ENCODE data around the gene ZNF611. TPM values are rescaled to one million over a fixed set of nuclear protein-coding genes. Genes with fewer than 3 reads are reported as not detected.

ZNF611 gene
- total and polyA plus RNA-seq, 9 of the 15 experiments (the other 6 are each of a cell fraction or from before 2014, with no cell fraction given) = 3.7 to 29.6 (median 12.8) TPM

- TF ChIP-seq GABPB2 (CRISPR knock-in tag; conservative IDR thresholded peaks at IDR 0.05) (no peak), ZBTB12 (CRISPR knock-in tag; IDR thresholded peaks at IDR 0.05) (no peak), POLR2G (IDR thresholded peaks at IDR 0.05; ENCODE audit: low read depth, low read length) (peak; percentile 75), NCOA4 (IDR thresholded peaks at IDR 0.05; ENCODE audit: partially characterized antibody) (no peak), FOXP1 (CRISPR knock-in tag; IDR thresholded peaks at IDR 0.05) (no peak), ZNF24 (IDR thresholded peaks at IDR 0.05) (no peak), GABPA (tag; conservative IDR thresholded peaks at IDR 0.05; ENCODE audit: low read depth) (peak; percentile 79), NFXL1 (CRISPR knock-in tag; IDR thresholded peaks at IDR 0.05) (no peak), ZNF444 (CRISPR knock-in tag; IDR thresholded peaks at IDR 0.05) (no peak), NUFIP1 (IDR thresholded peaks at IDR 0.05; ENCODE audit: partially characterized antibody) (no peak), SRSF1 (IDR thresholded peaks at IDR 0.05; ENCODE audit: low read depth, low read length) (no peak), NR2F6 (CRISPR knock-in tag; IDR thresholded peaks at IDR 0.05) (no peak), PHF8 (IDR thresholded peaks at IDR 0.05; ENCODE audit: borderline replicate concordance, low read length) (peak; percentile 69; the same call in 1 of the 2 replicates), SETDB1 (IDR thresholded peaks at IDR 0.05; ENCODE audit: low read length) (no peak), BRCA1 (IDR thresholded peaks at IDR 0.05) (no peak), BRCA1 (CRISPR knock-in tag; IDR thresholded peaks at IDR 0.05) (no peak), RUNX1 (IDR thresholded peaks at IDR 0.05; ENCODE audit: low read depth) (no peak), ZNF124 (CRISPR knock-in tag; IDR thresholded peaks at IDR 0.05) (no peak), L3MBTL2 (IDR thresholded peaks at IDR 0.05) (peak; percentile 54; the same call in 1 of the 2 replicates), HIVEP1 (CRISPR knock-in tag; IDR thresholded peaks at IDR 0.05) (no peak), ZNF75A (CRISPR knock-in tag; IDR thresholded peaks at IDR 0.05) (no peak), ETS1 (conservative IDR thresholded peaks at IDR 0.05; ENCODE audit: control insufficient read depth, low read depth, low read length) (no peak), JUN (IDR thresholded peaks at IDR 0.05; ENCODE audit: borderline replicate concordance, low read depth, low read length) (no peak), JUN (CRISPR knock-in tag; IDR thresholded peaks at IDR 0.05; ENCODE audit: borderline replicate concordance) (no peak), POLR3A (IDR thresholded peaks at IDR 0.05; ENCODE audit: borderline replicate concordance, extremely low read depth, insufficient read depth, insufficient read length) (no peak)
- TF ChIP-seq, protein P1, sequence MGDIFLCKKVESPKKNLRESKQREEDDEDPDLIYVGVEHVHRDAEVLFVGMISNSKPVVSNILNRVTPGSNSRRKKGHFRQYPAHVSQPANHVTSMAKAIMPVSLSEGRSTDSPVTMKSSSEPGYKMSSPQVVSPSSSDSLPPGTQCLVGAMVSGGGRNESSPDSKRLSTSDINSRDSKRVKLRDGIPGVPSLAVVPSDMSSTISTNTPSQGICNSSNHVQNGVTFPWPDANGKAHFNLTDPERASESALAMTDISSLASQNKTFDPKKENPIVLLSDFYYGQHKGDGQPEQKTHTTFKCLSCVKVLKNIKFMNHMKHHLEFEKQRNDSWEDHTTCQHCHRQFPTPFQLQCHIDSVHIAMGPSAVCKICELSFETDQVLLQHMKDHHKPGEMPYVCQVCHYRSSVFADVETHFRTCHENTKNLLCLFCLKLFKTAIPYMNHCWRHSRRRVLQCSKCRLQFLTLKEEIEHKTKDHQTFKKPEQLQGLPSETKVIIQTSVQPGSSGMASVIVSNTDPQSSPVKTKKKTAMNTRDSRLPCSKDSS (IDR thresholded peaks at IDR 0.05; ENCODE audit: low read depth, partially characterized antibody) = no peak
- TF ChIP-seq, protein P2, sequence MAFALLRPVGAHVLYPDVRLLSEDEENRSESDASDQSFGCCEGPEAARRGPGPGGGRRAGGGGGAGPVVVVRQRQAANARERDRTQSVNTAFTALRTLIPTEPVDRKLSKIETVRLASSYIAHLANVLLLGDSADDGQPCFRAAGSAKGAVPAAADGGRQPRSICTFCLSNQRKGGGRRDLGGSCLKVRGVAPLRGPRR (CRISPR knock-in tag; IDR thresholded peaks at IDR 0.05) = no peak
Measured at GRCh38 chr19:52734893-52735661, at the start of gene ZNF611 (continued).

Data from K562 (cell line).